BLaER1 (cell line): ENCODE data around the gene CAMK2A.

ENCODE experiments used
- H3K27ac ChIP-seq: shearing (Covaris generic); formaldehyde crosslinking; 2 replicates; pipeline ENCODE4 v1.8.1; 2022
- H3K27me3 ChIP-seq: shearing (Covaris generic); formaldehyde crosslinking; 2 replicates; pipeline ENCODE4 v1.8.1; 2022
- H3K36me3 ChIP-seq: shearing (Covaris generic); formaldehyde crosslinking; 2 replicates; pipeline ENCODE4 v1.8.1; 2022
- H3K4me1 ChIP-seq: shearing (Covaris generic); formaldehyde crosslinking; 2 replicates; pipeline ENCODE4 v1.8.1; 2022
- H3K4me2 ChIP-seq: shearing (Covaris generic); formaldehyde crosslinking; 2 replicates; pipeline ENCODE4 v1.8.1; 2022
- H3K4me3 ChIP-seq: shearing (Covaris generic); formaldehyde crosslinking; 2 replicates; pipeline ENCODE4 v1.8.1; 2022
- H3K9ac ChIP-seq: shearing (Covaris generic); formaldehyde crosslinking; 2 replicates; pipeline ENCODE4 v1.8.1; 2022
- H3K9me3 ChIP-seq: shearing (Covaris generic); formaldehyde crosslinking; 2 replicates; pipeline ENCODE4 v1.8.1; 2022
- H4K20me1 ChIP-seq: shearing (Covaris generic); formaldehyde crosslinking; 2 replicates; pipeline ENCODE4 v1.8.1; 2022
- Cebpa-rat ChIP-seq: shearing (Covaris generic); IDR thresholded peaks from 2 replicates; pipeline ENCODE4 v1.8.1; 2022

CAMK2A gene

GRCh38 chr5:150230842-150231241 lies 58.7 kb downstream of the CAMK2A start:
- Histone ChIP-seq H3K9me3 (no peaks in the 10 kb centered on the region), H3K9ac (no peak overlapping the region), H3K4me3 (no peak overlapping the region), H3K4me2 (no peak overlapping the region), H3K36me3 (no peaks in the 10 kb centered on the region), H4K20me1 (no peaks in the 10 kb centered on the region), H3K27ac (no peak overlapping the region), H3K27me3 (no peaks in the 10 kb centered on the region), H3K4me1 (peaks cover 16% of the 10 kb centered on the region)
- TF ChIP-seq Cebpa-rat: no peak

DNA sequence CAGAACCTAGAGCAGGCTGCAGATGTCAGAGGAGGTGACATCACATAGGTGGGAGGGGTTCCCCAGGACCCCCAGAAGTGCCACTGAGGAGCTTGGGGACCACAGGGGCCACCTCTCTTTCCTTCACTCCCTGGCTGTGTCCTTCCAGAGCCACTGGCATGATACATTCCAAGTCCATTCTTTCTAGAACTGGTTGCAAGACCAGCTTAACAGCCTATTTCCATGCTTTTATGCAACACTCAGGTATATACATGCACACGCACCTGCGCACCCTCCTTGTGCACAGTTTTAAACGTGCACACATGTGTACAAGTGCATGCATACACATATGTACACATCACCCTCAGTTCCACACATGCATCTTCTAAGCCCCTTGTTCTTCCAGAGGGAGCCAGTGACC lies 60.0 kb downstream of the CAMK2A start:
- Histone ChIP-seq H3K4me2 (no peak overlapping the region), H3K9ac (no peak overlapping the region), H3K36me3 (no peaks in the 10 kb centered on the region), H3K9me3 (no peaks in the 10 kb centered on the region), H3K4me3 (no peak overlapping the region), H3K4me1 (peaks cover 3% of the 10 kb centered on the region), H3K27ac (no peak overlapping the region), H3K27me3 (no peaks in the 10 kb centered on the region), H4K20me1 (no peaks in the 10 kb centered on the region)
- TF ChIP-seq Cebpa-rat: no peak

DNA sequence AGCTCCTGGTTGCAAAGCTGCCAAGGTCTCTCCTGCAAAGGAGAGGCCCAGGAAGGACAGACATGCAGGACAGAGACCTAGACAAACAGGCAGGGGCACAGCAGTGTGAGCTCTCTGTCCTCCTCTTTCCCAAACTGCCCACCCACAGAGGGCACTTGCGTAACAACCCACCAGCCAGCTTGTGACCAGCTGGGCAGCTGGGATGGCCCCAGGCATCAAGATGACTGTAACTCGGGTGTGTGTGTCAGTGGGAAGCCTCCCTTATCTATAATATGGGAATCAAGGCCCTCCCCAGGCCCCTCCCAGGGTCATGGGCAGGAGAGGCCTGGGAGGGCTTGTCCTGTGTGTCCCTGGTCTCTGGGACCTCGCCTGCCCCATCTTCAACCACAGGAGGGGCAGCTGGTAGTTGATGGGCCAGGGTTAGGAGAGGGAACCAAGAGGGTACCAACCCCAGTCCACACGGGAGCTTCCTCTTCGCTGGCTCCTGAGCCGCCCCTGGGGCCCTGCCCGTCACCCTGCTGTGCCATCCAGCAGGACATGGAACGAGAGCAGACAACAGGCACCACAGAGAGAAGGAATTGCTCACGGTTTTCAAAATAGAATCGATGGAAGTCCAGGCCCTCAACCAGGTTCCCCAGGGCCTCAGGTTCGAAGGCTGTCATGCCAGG lies 61.8 kb downstream of the CAMK2A start:
- Histone ChIP-seq H3K9me3 (no peaks in the 10 kb centered on the region), H3K27ac (no peak overlapping the region)
- no peak for TF ChIP-seq Cebpa-rat

DNA sequence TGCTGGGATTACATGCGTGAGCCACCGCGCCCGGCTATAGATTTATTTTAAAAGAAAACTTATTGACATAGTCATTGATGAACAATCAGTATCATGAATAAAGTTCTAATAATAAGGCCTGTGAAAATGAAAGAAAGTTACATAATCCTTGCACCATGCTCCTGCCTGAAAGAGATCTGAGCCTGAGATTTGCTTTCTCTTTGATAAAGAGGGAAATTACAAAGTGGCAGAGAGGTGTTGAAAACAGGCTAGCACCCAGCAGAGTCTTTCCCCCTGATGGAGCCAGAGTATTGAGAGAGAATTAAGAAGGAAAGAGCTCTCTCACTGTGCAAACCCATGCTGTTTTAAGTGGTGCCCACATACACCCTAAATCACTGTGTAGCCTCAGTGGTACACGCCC lies 62.5 kb downstream of the CAMK2A start:
- Histone ChIP-seq H3K27ac (no peak overlapping the region), H4K20me1 (no peaks in the 10 kb centered on the region), H3K36me3 (no peaks in the 10 kb centered on the region), H3K4me3 (no peak overlapping the region), H3K4me2 (no peak overlapping the region), H3K9me3 (no peaks in the 10 kb centered on the region), H3K4me1 (no peaks in the 10 kb centered on the region), H3K27me3 (no peaks in the 10 kb centered on the region), H3K9ac (no peak overlapping the region)
- no peak for TF ChIP-seq Cebpa-rat

More for the DNA sequence above, 61.8 kb downstream of the CAMK2A start:
- Histone ChIP-seq H3K4me2 (no peak overlapping the region), H3K4me3 (no peak overlapping the region), H3K27me3 (no peaks in the 10 kb centered on the region), H3K4me1 (no peaks in the 10 kb centered on the region), H3K36me3 (no peaks in the 10 kb centered on the region), H4K20me1 (no peaks in the 10 kb centered on the region), H3K9ac (peak overlapping the region; percentile 19; the same call in 1 of the 2 replicates)

DNA sequence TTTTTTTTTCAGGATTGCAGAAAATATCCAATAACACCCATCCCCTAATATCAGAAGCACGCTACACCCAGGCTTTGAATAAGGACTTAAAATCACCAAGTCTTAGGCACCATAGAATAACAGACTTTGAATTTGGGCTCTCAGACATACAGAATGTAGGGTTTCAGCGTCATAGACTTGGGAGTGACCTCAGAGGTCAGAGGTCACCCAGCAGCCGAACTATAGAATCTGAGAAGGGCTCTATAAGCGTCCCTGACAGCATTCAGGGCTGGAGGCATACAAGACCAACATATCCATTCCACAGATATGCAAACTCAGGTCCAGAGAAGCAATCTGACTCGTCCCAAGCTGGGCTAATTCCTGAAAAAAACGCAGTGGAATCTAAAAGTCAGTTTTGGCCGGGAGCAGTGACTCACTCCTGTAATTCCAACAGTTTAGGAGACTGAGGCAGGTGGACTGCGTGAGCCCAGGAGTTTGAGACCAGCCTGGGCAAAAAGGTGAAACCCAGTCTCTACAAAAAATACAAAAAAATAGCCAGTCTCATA lies 65.0 kb downstream of the CAMK2A start:
- Histone ChIP-seq H3K9me3 (no peaks in the 10 kb centered on the region), H3K4me2 (no peak overlapping the region), H3K4me3 (no peak overlapping the region), H3K27me3 (no peaks in the 10 kb centered on the region), H3K27ac (no peak overlapping the region), H3K4me1 (peaks cover 10% of the 10 kb centered on the region), H4K20me1 (no peaks in the 10 kb centered on the region), H3K9ac (no peak overlapping the region), H3K36me3 (no peaks in the 10 kb centered on the region)
- TF ChIP-seq Cebpa-rat: no peak

GRCh38 chr5:150223474-150223873 lies 66.1 kb downstream of the CAMK2A start:
- Histone ChIP-seq H3K4me3 (no peak overlapping the region), H4K20me1 (no peaks in the 10 kb centered on the region), H3K27ac (no peak overlapping the region), H3K4me2 (no peak overlapping the region), H3K9ac (no peak overlapping the region), H3K36me3 (no peaks in the 10 kb centered on the region), H3K4me1 (peaks cover 10% of the 10 kb centered on the region), H3K9me3 (no peaks in the 10 kb centered on the region), H3K27me3 (no peaks in the 10 kb centered on the region)
- TF ChIP-seq Cebpa-rat: no peak

- H3K27me3 ChIP-seq: no peaks in the 10 kb centered on the region
- no peak for TF ChIP-seq Cebpa-rat
- no peak overlapping the region for H3K27ac ChIP-seq
- H3K4me3 ChIP-seq: no peak overlapping the region
- H4K20me1 ChIP-seq: no peaks in the 10 kb centered on the region
- peaks cover 10% of the 10 kb centered on the region for H3K4me1 ChIP-seq
- H3K9me3 ChIP-seq: no peaks in the 10 kb centered on the region
- no peak overlapping the region for H3K9ac ChIP-seq
- H3K36me3 ChIP-seq: no peaks in the 10 kb centered on the region
- no peak overlapping the region for H3K4me2 ChIP-seq
Observed at GRCh38 chr5:150222906-150223305, 66.7 kb downstream of the CAMK2A start.

- Histone ChIP-seq H3K4me3 (no peak overlapping the region), H3K4me2 (no peak overlapping the region), H3K4me1 (peaks cover 18% of the 10 kb centered on the region), H3K36me3 (no peaks in the 10 kb centered on the region), H3K27ac (no peak overlapping the region), H3K27me3 (no peaks in the 10 kb centered on the region), H3K9me3 (no peaks in the 10 kb centered on the region), H4K20me1 (no peaks in the 10 kb centered on the region), H3K9ac (no peak overlapping the region)
- no peak for TF ChIP-seq Cebpa-rat
Observed at GRCh38 chr5:150221471-150221870, 68.1 kb downstream of the CAMK2A start.

DNA sequence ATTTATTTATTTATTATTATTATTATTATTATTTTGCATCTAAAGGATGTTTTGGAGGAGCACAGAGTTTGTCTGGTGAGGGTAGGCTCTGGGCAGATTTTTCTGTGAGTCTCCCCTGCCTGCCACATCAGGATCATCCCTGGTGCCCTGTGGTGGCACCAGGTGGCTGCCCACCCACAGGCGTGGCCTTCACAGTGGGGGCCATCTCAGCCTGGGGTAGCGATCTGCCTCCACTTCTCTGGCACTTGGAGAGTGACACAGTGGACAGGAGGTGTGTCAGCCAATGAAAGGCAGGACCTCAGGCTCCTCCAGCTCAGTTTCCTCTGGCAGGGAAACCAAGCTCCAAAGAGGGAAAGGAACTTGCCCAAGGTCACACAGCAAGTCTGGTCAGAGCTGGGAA lies 69.7 kb downstream of the CAMK2A start:
- Histone ChIP-seq H4K20me1 (no peaks in the 10 kb centered on the region), H3K4me2 (no peak overlapping the region), H3K9ac (no peak overlapping the region), H3K27ac (no peak overlapping the region), H3K4me3 (no peak overlapping the region), H3K36me3 (no peaks in the 10 kb centered on the region), H3K4me1 (peaks cover 18% of the 10 kb centered on the region), H3K9me3 (no peaks in the 10 kb centered on the region), H3K27me3 (no peaks in the 10 kb centered on the region)
- no peak for TF ChIP-seq Cebpa-rat

- Histone ChIP-seq H3K4me1 (peaks cover 23% of the 10 kb centered on the region), H3K27me3 (no peaks in the 10 kb centered on the region), H4K20me1 (no peaks in the 10 kb centered on the region), H3K27ac (no peak overlapping the region), H3K36me3 (no peaks in the 10 kb centered on the region), H3K4me3 (no peak overlapping the region), H3K9ac (no peak overlapping the region), H3K9me3 (no peaks in the 10 kb centered on the region), H3K4me2 (no peak overlapping the region)
- no peak for TF ChIP-seq Cebpa-rat
Observed at GRCh38 chr5:150219142-150219541, 70.4 kb downstream of the CAMK2A start.

DNA sequence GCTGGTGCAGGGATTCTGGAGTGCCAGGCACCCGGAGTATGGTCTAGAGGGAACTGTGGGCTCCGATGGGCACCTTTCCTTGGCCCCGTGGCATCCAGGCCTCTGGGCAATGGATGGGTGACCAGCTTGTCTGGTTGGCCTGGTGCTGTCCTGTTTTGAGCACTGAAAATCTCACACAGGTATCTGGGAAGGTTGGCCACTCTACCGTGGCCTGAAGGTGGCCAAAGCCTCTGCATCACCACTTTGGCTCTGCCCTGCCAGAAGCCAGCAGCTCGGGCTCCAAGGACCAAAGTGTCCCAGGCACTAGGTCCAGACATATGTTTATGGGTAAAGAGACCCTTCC lies 70.9 kb downstream of the CAMK2A start:
- peaks cover 27% of the 10 kb centered on the region for H3K4me1 ChIP-seq
- no peaks in the 10 kb centered on the region for H4K20me1 ChIP-seq
- no peak overlapping the region for H3K27ac ChIP-seq
- H3K27me3 ChIP-seq: no peaks in the 10 kb centered on the region
- TF ChIP-seq Cebpa-rat: no peak
- no peak overlapping the region for H3K4me2 ChIP-seq
- H3K4me3 ChIP-seq: no peak overlapping the region
- no peak overlapping the region for H3K9ac ChIP-seq
- no peaks in the 10 kb centered on the region for H3K36me3 ChIP-seq
- H3K9me3 ChIP-seq: no peaks in the 10 kb centered on the region
